Stimulated activated CD4-positive, alpha-beta T cell treated with anti-CD3 and anti-CD28 coated beads, TNF-alpha, amount 100 ng/mL, for 24 hours (primary cell): ENCODE measurements around the gene AKAP13.

Source experiments
- DNase-seq, 3 experiments: peaks; one replicate each; pipeline ENCODE4 v3.0.0-alpha.2; 2020; ENCODE audit warnings: low read depth in 3 of 3

Gene AKAP13

DNA sequence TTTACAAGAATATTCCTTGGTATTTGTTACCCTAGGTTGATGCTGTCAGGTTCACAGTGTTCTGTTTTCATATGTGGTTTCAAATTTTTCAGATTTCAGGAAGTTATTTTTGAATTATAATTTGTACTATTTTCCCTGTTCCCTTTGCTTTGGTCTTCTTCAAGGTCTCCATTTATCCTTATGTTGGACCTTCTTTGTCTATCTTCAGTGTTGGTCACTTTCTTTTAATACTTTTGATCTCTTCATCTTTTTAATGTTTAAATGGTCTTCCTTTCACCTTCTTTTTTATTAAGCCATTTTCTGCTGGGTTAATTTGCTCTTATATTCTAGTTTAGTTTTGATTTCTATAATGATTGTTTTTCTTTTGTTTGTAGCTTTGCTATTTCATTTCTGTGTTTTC is 353.0 kb downstream of the AKAP13 start:
- no peak for DNase-seq

DNA sequence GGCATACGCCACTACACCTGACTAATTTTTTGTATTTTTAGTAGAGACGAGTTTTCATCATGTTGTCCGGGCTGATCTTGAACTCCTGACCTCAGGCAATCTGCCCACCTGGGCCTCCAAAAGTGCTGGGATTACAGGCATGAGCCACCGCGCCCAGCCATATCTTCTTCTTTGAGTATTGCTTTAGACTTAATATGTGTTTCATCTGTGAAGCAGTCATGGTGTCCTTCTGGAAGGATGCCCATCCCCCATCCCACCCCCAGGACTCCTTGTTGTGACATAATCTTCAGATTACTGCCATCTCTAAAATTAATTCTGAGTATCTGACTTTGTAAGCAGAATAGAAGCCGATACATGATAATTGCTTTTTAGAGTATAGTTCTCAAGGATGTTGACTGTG is 356.7 kb downstream of the AKAP13 start:
- DNase-seq, result no peak

GRCh38 chr15:85741021-85741421 is 360.6 kb downstream of the AKAP13 start:
- no peak for DNase-seq

DNA sequence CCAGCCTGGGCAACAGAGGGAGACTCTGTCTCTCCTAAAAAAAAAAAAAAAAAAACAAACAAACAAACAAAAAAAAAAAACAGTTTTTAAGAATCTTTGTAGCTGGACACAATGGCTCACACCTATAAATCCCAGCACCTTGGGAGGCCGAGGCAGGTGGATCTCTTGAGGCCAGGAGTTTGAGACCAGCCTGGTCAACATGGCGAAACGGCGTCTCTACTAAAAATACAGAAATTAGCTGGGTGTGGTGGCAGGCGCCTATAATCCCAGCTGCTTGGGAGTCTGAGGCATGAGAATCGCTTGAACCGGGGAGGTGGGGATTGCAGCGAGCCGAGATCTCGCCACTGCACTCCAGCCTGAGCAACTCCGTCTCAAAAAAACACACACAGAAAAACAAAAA is 361.3 kb downstream of the AKAP13 start:
- no peak for DNase-seq

DNA sequence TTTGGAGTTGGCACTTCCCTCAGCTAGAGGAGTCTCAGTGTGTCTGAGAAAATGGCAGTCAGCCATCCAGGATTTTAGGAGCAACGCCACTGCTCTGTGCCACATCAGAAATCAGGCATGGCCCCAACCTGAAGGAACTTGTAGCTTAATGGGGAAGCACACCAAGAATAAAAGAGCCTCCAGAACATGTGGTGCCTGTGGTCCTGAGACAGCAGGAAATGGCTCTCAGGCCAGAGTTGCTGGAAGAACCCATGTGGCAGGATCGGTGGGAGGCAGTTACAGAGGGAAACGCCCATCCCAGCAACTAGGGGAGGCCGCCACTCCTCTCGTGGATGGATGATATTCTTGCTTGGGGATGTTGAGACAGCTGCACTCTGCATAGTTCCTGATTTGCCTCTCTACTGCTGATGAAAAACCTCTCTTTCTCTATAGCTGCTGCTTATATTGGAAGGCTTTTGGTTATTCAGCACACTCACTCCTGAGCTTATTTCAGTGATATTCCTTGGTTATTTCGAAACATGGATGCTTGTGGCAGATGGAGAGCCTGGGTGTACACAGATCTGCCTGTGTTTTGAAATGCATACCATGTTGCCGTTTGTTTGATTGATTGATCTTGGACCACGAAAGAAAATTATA is 361.9 kb downstream of the AKAP13 start:
- DNase-seq, result no peak

DNA sequence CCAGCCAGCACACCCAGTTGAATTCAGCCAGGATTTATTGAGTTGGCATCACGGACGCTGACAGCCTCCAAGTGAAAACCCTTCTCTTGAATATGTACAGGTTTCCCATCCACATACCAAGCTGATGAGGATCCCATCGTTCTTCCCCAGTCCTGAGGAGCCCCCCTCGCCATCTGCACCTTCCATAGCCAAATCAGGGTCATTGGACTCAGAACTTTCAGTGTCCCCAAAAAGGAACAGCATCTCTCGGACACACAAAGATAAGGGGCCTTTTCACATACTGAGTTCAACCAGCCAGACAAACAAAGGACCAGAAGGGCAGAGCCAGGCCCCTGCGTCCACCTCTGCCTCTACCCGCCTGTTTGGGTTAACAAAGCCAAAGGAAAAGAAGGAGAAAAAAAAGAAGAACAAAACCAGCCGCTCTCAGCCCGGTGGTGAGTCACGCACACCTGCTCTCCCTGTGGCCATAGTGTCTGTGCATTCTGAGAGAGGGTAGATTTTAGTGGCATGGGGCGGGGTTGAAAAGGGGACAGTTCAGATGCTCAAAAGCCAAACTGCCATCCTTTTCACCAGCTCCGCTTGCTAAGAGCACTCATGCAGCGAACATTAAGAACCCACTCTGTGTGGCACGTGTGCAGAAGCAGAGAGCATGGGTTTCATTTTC is 363.1 kb downstream of the AKAP13 start:
- DNase-seq, result no peak

- DNase-seq, result no peak
Measured at GRCh38 chr15:85744579-85744978, 364.2 kb downstream of the AKAP13 start.

GRCh38 chr15:85745023-85745422 is 364.6 kb downstream of the AKAP13 start:
- no peak for DNase-seq

GRCh38 chr15:85745525-85746150 is 365.2 kb downstream of the AKAP13 start:
- no peak for DNase-seq

GRCh38 chr15:85746641-85747040 is 366.2 kb downstream of the AKAP13 start:
- no peak for DNase-seq

DNA sequence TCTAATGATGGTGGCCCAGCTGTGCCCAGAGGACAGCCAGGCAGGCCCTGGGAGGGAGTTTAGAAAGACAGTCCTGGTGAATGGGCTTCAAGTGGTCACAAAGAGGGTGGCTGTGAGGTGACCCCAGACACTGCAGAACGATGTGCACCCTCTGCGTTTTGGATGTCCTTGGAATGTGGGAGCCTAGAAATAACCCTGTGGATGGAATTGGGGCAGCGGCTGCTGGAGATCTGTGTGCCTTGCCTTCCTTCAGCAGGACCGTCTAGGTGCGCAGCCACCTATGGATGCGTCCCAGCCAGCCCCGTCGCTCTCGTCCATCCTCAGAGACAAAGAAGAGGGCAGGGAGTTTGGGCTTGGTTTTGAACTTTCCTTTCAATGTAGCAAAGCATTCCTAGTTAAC is 367.8 kb downstream of the AKAP13 start:
- DNase-seq, result no peak

DNA sequence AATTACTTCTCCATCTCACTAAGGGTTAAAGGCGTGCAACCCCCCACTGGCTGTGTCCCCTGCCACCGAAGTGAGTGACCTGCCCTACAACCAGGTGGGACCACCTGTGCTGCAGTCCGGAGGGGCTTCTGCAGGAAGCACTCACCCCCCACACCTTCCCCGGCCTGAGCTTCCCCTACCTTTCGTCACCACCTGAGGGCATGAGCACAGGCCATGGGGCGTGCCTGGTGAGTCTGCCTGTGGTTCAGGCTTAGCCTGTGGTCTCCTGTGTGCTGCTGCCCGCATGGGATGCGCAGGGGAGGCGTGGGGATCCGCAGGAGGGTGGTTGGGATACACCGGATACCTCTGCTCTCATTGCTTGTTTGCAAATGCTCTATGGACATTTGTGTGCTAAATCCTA is 368.3 kb downstream of the AKAP13 start:
- no peak for DNase-seq

DNA sequence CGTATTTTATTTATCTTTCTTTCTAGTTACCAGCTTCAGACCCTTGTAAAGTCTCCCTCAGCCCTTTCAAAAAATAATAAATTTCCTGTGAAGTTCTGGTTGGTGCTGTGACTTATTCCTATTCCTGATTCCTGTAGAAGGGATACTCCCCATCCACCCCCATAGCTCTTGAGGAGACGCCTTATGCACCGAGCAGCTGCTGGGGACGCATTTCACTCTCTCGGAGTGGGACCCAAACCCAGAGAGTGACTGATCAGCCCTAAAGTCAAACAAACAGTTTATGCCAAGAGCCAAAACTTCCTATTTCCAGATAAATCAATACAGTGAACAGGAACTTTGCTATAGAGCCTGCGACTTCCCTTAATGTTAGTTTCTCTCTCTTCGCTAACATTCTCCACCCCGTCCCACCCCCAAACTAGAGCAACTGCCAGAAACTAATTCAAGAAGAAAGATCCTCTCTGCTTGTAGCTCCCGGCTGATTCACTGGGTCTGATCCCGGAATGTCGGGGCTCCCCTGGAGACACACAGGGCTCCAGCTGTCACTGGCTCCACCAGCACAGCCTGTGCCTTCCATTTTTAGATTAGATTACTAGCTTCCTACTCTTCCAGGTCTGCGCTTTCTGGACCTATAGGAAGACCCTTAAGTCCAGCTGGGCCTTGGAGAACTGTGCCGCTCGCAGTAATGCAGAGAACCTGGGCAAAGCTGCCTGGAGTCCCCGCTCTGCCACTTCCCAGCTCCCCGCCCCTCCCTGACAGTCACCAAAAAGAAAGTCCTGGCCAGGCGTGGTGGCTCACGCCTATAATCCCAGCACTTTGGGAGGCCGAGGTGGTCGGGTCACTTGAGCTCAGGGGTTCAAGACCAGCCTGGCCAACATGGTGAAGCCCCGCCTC is 369.1 kb downstream of the AKAP13 start:
- DNase-seq, result no peak

DNA sequence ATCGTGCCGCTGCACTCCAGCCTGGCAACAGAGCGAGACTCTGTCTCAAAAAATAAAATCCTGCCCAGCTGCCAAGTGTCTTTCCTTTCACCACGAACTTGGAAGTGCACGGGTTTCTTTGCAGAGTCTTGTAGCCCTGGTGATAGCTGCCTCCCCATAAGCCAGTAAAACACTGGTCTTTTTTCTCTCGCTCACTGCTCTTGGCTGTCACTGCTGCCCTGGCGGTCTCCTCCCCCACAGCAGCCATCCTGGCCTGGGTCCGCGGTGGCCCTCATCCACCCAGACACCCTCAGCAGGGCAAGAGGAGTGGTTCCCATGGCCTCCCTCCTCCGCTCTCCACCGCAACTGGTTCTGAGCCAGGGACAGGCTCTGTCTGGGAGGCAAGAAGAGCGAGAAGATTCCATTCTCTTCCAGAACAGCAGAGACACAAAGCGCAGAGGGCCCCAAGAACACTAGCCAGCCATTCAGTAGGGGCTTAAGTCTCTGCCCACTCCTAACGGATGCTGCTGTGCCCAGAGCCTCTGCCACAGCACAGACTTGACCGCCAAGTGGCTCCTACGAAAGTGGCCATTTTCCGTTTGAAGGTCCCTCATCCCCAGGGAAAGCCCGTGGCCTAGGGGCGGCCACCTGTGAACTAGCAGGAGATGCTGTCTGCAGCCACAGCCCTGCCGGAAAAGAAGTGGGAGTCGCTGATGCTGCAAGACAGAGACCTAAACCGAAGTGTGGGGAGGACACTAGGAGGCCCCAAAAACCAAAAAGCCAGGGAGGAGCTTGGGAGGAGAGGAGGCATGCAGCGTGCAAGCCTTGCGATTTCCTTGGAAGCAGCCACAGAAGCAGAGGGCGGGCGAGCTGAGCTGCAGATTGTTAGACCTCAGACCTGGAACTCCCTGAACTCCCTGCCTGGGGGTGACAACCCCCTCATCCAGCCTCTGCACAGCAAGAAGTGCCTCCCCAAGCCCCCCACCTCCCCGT is 370.2 kb downstream of the AKAP13 start:
- DNase-seq, result no peak

GRCh38 chr15:85751291-85752123 is 371.1 kb downstream of the AKAP13 start:
- DNase-seq, result no peak

DNA sequence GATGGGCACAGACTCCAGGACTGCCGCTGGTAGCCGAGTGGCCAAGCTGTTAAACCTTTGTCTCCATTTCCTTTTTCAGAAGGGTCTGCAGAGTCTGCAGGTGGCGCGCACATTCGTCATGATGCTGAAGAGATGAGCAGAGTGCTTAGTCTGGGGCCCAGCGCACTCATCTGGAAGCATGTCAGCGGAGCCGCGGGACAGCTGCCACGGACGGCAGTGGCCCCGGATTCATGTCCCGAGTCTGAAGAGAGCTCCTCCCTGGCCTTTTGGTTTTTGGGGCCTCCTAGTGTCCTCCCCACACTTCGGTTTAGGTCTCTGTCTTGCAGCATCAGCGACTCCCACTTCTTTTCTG is 371.7 kb downstream of the AKAP13 start:
- DNase-seq, result no peak

- no peak for DNase-seq
Measured at GRCh38 chr15:85752491-85752961, 372.1 kb downstream of the AKAP13 start.

GRCh38 chr15:85753261-85753660 is 372.9 kb downstream of the AKAP13 start:
- DNase-seq, result no peak

DNA sequence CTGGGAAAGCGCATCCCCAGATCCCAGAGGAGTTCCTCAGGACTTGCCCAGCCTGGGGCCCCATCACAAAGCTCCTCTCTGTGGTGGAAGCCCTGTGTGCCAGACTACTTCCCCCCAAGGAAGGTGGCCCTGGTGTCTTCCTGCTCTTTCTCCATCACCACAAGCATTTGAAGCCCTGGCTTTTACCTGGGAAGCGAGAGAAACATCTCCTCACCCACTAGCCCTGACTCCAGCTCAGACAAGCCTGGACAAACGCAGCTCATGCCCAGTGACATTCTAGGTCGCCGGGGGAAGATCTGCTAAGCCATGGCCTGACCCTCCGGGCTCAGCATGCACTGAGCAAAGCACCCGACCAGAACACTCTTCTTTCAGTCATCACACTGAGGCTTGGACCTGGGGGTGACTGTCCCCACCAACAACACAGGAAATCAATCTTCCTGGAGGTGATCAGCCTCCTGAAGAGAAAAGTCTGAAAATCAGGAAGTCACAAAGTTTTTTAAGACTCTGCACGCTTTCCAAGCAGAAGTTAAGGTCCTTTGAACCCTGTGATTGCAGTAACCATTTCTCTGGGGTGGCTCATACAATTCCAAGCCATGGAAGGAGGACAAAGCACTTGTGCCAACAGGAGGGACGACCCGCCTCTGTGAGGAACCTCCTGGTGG is 373.5 kb downstream of the AKAP13 start:
- DNase-seq, result no peak

DNA sequence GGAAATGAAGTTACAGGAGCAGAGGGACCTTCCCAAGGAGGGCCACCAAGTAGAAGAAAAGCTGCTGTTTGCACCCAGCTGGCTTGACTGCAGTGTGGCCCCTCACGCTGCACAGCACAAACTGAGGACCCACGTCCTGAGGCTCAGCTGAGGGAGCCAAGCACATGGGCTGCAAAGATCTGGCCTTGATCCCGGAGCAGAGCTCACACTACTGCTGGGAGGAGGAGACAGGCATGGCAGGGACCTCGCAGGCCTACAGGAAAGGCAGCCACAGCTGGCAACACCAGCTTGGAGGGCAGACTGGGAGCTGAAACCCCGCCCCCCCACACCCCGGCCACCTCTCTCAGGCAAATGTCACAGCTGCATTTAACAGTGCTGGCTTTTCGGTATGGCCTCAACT is 374.6 kb downstream of the AKAP13 start:
- DNase-seq, result no peak
